GM12891 (cell line): ENCODE data around the gene CORO1C.

ENCODE experiments used
- POLR2A ChIP-seq: IDR thresholded peaks from 2 replicates; pipeline ENCODE4 v1.6.1; 2011; ENCODE audit warnings: low read depth, low read length, control low read depth
- TAF1 ChIP-seq: IDR thresholded peaks from 2 replicates; pipeline ENCODE4 v1.6.1; 2011; ENCODE audit warnings: low read depth, low read length, control low read depth

DNA sequence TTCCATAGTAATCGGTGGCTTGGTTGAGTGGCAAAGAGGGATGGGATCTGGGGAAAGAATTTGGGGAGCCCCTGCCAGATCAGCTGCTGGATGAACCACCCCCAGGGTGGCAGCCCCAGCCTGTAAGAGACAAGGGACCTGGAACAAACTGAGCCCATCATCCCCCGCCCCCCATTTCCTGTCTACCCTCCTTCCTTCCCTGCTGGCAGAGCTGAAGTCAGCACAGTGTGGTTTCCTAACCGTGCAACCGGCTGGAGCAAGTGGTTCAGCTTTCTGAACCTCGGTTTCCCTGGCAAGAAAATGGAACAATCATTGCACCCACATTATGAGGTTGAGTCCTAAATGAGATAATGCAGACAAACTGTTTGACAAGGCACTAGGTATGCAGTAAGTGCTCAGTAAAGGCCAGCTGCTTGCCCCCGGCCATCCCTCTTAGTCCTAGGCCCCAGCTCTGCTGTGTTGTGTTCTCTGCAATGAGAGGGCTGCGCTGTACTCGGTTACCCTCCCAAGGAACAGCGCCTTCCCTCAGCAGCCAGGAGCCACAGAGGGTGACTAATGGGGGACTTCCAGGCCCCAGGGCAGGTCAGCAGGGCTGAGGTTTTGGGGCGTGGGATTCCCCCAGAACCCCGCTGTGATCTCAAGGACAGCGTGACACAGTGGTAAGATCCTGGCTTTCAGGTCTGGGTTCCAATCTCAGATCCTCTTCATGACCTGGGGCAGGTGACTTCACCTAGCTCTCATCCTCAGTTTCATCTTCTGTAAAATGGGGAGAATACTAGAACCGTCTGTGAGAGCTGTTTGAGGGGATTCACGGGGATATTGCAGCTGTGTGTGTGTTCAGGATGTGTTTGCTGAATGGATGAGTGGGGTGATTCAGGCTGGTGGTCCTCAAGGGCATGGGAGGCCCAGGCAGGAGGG is 114.1 kb downstream of the CORO1C start:
- TF ChIP-seq POLR2A (peak; percentile 57), TAF1 (0 out of 2 replicates have a peak, but pooled peaks have one; percentile 21)
